SKM-1 treated with dmso at 0.1 percent for 144 hours (cell line): ENCODE measurements around the gene TMEM256.
"Not testable (repeated sequence)": the region's sequence is repeated elsewhere in the genome, so short reads cannot be mapped to it uniquely, and the experiment has no call there.

Experiments used
- DNase-seq: peaks from one replicate; lab custom pipeline; 2025; ENCODE audit not compliant: unreplicated experiment; lab: John Stamatoyannopoulos, UW

The TMEM256 gene

GRCh38 chr17:7384489-7385081, 19.3 kb downstream of the TMEM256 start:
- no peak for DNase-seq

- DNase-seq = no peak
These were observed 20.0 kb downstream of the TMEM256 start for GRCh38 chr17:7383742-7384488.

DNA sequence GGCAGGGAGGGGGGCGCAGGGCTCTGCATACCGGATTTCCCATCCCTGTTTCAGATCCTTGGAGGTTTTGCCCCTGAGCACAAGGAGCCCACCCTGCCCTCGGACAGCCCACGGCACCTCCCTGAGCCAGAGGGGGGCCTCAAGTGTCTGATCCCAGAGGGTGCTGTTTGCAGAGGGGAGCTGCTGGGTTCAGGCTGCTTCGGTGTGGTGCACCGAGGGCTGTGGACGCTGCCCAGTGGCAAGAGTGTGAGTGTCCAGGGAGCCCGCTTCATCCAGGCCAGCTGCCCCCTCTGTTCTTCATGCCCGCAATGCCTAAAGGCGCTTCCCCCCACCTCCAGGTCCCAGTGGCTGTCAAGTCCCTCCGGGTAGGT, 20.5 kb downstream of the TMEM256 start:
- DNase-seq = no peak

DNA sequence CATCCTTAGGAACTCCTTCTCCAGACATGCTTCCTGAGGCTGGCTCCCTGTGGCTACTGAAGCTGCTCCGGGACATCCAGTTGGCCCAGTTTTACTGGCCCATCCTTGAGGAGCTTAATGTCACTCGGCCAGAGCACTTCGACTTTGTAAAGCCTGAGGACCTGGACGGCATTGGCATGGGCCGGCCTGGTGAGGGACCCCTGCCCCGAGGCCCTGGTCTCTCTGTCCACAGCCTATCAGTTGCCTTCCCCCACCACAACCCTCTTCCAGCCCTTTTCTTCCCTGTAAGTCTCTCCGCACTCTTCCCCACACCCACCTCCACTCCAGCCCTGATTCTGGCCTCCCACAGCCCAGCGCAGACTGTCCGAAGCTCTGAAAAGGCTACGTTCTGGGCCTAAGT, 21.0 kb downstream of the TMEM256 start:
- no peak for DNase-seq

DNA sequence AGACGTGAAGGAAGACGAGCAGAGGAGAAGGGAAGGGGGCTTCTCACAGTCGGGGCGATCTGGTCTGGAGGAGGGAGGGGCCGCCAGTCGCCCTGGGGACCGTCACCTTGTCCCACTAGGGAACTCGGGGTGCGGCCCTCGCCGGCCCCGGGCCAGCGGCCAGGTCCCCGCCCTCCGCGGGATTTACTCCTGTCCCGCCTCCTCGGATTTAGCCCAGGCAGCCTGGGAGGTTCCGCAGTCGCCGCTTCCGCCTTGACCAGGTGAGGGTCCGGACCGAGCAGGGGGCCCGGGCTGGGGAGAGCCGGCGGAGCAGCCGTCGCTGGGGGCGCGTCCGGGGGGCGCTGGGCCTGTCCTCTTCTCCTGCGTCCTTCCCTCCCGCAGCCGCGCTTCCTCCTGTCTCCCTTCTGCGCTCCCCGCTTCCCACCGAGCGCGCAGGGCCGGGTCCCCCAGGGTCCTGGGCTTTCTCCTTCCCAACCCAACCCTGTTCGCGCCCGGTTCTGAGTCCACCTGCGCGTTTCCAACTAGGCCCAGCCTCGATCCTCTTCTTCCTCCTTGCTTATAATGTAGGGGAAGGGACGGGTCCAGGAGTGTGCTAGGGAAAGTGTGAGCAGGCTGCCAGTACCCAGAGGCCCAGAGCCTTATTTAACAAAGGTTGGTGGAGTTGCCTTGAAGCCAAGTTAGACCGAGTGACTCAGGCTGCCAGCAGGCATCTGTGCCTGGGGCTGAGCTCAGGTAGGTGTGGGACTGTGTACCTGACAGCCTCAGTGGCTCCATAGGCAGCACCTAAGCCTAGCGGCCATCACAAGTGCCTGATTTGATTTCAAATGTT, 22.8 kb downstream of the TMEM256 start, which contains the start of gene TNK1:
TNK1 (plus strand) TSS at position 235 of the 829 bp plus-strand sequence. CDS start 1,838 bp downstream, outside the sequence.
- no peak for DNase-seq

- DNase-seq = no peak
These were observed 23.6 kb downstream of the TMEM256 start for GRCh38 chr17:7380321-7380720.

DNA sequence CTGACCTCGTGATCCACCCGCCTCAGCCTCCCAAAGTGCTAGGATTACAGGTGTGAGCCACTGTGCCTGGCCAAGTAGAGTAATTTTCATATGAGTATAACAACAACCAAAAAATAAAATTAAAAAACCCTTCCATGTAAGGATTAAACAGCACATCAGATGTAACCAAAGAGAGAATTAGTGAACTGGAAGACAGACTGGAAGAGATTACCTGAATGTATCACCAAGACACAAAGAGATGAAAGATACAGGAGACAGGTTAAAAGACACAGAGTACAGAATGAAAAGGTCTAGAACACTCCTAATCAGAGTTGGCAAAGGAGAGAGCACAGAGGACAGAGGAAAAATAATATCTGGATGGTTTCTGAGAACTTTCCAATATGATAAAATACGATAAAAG, 24.8 kb downstream of the TMEM256 start:
- no peak for DNase-seq

GRCh38 chr17:7374353-7374752, 29.5 kb downstream of the TMEM256 start:
- DNase-seq = no peak

DNA sequence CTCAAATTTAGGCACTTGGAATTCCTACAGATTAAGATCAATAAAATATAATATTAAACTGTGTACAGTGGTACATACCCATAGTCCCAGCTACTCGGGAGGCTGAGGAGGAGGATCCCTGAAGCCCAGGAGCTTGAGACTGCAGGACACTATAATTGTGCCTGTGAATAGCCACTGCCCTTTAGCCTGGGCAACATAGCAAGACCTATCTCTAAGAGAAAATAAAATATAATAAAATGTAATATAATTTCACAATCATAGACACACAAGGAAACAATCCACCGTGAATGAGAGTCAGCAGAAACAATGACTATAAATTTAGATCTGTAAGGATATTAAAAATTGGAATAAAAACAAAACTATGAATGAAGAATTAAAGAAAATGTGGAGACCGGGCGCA, 33.0 kb downstream of the TMEM256 start:
- DNase-seq = no peak

DNA sequence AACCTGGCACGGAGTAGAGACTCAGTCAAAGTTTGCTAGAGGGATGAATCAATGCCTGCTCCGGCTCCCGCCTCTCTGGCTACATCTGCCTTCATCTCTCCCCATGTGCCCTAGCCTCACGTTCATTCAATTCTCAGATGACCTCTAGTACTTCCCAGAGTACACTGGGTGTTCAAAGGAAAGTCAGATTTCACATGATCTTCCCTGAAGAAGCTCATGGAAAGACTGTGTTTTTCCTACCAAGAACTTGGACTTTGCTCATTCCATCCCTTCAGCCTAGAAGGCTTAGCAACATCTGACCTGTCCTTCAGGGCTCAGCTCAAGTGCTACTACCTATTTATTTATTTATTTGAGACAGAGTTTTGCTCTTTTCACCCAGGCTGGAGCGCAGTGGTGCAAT, 34.1 kb downstream of the TMEM256 start:
- no peak for DNase-seq

- DNase-seq = not testable (repeated sequence)
These were observed 35.3 kb downstream of the TMEM256 start for GRCh38 chr17:7368599-7368994.

DNA sequence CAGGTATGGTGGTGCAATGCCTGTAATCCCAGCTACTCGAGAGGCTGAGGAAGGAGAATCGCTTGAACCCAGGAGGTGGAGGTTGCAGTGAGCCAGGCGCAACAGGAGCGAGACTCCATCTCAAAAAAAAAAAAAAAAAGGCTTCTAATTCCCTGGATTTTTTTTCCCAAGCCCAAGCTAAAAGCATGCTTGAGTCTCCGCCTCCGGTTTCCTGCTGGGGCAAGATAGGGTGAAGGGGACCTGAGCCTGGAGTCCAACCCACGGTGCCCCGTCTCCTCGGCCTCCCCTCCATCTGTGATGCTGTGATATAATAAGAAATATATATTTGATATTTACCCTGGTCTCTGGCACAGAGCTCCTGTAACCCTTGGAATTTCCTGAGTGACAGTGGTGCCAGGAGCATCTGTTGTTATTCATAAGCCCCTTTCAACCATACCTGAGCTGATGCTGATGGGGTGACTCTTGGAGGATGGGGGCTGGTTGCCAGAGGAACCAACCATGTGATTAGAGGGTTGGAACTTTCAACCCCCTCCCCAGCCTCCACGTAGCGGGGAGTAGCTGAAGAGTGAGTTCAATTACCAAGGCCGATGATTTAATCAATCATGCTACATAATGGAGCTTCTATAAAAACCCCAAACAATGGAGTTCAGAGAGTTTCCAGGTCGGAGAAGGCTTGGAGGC, 35.8 kb downstream of the TMEM256 start:
- no peak for DNase-seq

- DNase-seq = no peak
These were observed 36.8 kb downstream of the TMEM256 start for GRCh38 chr17:7367083-7367482.

- not testable (repeated sequence) for DNase-seq
These were observed 37.9 kb downstream of the TMEM256 start for GRCh38 chr17:7365963-7366362.

- DNase-seq = no peak
These were observed 40.6 kb downstream of the TMEM256 start for GRCh38 chr17:7363311-7363710.

DNA sequence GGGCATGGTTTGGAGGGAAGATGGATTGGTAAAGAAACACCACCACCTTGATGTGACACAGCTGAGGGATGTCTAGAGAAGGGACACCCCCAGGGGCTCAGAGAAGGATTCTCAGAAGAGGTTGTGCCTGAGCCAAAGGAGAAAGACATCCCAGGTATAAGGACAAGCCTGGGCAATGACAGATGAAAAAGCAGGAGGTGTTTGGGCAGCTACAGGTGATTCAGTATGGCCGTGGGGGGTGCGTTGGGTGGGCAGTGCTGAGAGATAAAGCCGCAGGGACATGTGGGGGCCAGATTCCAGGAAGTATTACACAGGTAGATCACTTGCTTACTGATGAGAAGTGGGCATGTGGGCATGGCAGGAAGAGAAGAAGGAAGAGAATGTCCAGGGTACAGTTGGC, 42.0 kb downstream of the TMEM256 start:
- DNase-seq = no peak

- no peak for DNase-seq
These were observed 46.5 kb downstream of the TMEM256 start for GRCh38 chr17:7357381-7357780.

DNA sequence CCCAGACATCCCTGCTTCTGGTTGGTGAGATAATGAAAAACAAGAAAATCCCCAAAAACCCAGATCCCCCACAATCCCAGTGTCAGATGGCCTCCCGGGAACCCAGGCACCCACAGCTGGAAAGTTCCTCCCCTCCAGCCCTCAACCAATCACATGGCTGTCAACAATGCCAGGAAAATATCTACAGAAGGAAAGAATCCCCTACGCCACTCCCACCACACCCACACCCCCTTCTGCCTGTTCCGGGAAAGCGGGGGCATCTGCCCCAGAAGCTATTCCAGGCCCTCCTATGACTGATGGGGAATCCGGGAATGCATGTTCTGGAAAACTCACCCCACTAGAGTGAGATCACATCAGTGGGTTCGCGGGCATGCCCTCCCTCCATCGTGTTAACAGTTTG, 47.1 kb downstream of the TMEM256 start:
- DNase-seq = no peak

- peak; percentile 57 for DNase-seq
These were observed 47.8 kb downstream of the TMEM256 start for GRCh38 chr17:7356072-7356549.

GRCh38 chr17:7355573-7355972, 48.3 kb downstream of the TMEM256 start:
- no peak for DNase-seq

DNA sequence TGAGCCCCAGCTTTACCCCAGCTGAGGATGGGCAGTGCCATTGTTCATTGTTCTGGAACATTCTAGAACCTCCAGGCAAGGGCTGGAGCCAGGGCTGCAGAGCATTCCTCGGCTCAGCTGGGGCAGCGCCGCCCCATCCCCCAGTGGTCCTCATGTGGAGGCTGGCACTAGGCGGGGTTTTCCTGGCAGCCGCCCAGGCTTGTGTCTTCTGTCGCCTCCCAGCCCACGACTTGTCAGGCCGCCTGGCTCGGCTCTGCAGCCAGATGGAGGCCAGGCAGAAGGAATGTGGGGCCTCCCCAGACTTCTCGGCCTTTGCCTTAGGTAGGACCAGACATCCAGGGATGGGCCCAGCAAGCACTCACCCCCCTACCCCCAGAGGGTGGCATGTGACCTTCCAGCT, 48.8 kb downstream of the TMEM256 start, which contains the start of gene TMEM95:
TMEM95 (plus strand) TSS at position 104 of the 400 bp plus-strand sequence; CDS start at position 153, 49 bp downstream.
- no peak for DNase-seq
